Measurements from ENCODE around the gene SEC14L1.
"Not testable (repeated sequence)": the region's sequence is repeated elsewhere in the genome, so short reads cannot be mapped to it uniquely, and the experiment has no call there.

SEC14L1 gene

DNA sequence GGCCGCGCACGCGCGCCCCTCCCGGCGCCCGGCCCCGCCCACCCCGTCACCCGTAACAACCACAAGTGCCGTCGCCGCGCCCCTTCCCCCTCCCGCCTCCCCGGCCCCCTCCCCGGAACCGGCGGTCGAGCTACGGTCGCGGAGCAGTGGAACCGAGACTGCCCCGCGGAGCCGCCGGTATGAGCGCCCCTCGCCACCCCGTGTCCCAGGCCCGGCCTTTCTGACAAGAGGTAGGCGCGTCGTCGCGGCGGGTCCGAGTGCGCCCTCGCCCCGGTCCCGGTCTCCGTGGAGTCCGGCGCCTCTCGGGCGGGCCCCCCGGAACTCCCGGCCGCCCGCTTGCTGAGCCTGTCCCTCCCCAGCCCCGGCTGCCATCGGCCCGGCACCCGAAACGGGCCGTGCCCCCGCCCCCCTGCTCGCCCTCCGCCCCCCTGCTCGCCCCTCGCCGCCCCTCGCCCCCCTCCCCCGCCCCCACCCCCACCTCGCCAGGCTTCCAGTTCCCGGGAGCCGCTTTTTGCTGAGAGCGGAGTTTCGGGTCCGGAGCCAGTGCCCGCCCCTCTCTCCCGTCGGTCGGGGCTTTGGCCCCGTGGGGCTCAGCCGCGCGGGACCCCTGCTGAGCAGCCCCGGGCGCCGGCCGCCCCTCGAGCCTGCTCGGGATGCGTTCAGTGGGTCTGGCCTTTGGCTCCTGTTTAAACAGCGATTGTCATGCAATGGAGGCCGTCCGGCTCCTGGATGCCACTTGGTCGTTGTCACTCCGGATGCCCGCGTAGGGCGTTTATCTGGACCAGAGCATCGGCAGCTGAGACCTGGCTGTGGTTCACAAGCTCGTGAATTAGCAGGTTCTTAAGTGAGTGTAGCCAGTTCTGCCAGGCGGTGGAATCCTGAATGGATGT is at the start of gene SEC14L1:
TSS of gene SEC14L1 (plus strand) at position 92 of the 890 bp plus-strand sequence. CDS start 2,628 bp downstream, outside the sequence.
- DNase-seq: no peak

DNA sequence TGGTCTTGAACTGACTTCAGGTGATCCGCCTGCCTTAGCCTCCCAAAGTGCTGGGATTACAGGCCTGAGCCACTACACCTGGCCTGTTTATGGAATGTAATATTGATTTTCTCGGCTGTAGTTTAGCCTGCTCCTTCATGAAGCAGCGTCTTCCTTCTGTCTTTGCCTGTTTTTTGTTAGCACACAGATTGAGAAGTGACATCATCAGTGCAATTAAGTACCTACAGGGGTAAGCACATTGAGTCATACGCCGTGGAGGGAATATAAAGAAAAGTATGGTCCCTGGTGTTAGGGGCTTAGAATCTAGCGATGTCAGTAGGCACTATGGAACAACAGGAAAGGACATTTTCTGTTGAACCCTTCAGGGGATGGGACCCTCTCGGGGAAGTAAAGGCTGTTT is 48.7 kb upstream of the SEC14L1 start:
- no peak for DNase-seq

DNA sequence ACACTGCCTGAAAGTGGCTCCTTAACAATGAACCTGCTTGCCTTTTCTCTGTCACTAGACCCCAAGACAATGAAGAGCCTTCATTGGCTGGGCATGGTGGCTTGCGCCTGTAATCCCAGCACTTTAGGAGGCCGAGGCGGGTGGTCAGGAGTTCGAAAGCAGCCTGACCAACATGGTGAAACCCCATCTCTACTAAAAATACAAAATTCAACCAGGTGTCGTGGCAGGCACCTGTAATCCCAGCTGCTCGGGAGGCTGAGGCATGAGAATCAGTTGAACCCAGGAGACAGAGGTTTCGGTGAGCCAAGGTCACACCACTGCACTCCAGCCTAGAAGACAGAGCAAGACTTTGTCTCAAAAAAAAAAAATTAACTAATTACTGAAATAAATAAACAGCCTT is 45.3 kb upstream of the SEC14L1 start:
- DNase-seq: no peak

DNA sequence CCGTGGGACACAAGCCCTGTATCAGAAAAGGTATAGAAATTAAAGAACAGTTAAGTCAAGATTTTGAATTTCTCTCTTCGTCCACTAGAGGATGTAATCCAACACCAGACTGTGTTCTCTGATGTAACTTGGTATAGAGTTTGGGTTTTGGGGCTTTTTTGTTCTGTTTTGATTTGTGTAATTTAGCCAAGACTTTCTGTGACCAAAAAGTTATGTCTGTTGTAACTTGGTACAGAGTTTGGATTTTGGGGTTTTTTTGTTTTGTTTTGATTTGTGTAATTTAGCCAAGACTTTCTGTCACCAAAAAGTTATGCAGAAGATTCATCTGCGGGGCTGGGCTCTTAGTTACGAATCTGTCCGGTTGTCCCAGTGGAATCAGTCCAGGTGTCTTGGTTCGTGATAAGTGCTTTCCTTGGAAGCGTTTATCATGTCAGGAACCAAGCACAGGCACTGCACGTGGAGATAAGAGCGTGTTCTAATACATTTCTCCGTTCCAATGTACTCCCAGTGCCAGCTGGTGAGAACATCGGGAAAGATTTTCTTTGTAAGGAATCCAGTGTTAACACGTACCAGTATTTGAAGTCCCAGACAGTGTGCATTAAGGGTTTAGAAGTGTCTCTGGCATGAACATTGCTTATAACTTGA is 44.1 kb upstream of the SEC14L1 start:
- DNase-seq: no peak

DNA sequence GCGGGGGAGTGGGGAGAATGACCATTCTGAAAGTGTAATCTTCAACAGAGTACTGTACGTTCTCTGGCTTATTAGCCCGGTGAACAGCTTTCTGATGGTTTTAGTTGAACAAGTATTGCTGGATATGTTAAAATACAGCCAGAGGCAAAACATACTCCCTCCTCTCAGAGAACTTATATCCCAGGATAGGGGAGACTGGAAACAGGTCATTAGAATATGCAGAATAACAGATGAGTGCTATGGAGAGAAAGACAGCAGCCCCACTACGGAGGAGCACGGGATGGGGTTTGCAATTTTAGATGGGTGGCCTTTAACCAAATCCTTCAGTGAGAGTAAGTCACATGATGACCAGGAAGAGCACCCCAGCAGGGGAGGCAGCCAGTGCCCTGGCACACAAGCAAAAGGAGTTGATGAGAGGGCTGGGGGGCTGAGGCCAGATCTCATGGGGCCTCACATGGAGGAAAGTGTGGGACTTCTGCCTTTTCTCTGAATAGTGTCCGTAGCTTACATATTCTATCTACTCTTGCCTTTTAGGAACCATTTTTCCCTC is 43.1 kb upstream of the SEC14L1 start:
- no peak for DNase-seq

DNA sequence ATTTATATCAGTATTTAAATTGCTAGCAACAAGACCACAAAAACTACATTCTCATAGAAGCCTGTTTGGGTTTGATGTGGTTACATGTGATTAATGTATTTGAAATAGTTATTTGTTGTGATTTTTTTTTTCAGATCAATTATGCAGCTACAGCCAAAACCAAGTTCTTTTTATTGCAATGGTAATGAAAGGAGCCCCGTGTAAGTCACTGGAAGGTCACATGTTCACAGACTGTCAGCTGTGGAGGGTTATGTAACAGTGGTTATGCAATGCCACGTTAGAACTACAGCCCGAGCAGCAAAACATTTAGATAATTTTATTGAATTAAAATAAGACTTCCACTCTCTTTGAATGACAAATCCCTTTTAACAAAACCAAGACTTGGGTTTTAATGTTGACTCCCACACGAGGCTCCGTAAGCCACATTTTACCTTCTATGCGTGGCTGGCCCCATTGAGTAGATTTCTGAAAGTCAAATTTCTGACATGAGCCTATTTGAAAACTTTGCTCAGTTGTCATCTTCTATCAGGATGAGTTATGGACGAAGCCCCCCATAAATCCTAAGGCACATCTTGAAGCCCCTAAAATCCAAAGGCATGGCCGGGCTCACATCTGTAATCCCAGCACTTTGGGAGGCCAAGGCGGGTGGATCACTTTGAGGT is 41.8 kb upstream of the SEC14L1 start:
- no peak for DNase-seq

DNA sequence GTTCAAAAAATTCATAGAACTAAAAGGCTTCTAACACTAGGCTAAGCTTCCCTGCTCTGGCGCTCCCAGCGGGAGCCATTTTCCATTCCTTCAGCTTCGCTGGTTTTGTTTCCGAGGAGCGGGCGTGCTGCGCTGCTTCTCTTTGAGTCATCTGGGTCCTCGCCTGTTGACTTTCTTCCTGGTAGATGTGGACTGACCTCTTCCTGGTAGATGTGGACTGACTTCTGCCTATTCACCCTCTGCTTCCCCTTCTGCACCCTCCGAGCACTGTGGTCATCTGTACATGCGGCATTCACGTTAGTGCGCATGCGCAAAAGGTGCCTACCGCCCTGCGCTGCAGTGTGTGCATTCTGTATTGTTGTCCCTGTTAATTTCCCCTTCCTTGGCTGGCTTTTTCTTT is 40.8 kb upstream of the SEC14L1 start:
- DNase-seq: no peak

DNA sequence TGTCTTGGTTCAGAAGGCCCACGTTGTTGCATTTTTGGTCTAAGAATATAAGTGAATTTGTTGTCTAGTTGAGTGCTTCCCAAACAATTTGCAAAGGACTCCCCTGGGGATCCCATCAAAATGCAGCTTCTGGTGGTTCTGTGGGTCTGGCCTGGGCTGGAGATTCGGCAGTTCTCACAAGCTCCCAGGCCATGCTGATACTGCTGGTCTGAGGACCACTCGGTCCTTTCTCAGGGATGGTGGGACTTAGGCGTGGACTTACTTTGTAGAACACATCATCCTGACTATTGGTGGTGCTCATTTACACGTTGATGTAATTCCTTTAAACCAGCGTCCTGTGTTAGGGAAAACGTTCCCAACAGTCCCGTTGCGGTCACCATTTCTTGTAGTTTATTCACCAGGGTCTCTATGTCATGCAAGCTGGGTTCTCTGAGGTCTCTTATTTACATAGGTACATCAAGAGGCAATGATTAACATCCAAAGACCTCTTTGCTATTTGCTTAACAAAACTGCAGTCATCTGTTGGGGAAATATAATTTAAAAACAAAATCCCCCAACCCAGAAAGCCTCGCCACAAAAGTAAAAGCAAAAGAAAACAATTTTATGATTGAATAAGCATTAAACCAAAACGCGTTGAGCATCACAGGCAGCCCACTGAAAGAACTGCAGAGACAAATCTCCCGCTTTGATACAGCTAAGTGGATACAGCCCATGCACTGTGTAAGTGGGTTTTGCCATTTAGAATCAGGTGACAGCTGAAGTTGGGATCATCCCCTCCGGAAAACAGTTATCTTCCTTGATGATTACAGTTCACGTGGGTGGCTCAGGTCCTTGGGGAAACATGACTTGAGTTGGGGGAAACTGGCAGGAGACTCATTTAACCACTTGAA is 39.0 kb upstream of the SEC14L1 start:
- no peak for DNase-seq

DNA sequence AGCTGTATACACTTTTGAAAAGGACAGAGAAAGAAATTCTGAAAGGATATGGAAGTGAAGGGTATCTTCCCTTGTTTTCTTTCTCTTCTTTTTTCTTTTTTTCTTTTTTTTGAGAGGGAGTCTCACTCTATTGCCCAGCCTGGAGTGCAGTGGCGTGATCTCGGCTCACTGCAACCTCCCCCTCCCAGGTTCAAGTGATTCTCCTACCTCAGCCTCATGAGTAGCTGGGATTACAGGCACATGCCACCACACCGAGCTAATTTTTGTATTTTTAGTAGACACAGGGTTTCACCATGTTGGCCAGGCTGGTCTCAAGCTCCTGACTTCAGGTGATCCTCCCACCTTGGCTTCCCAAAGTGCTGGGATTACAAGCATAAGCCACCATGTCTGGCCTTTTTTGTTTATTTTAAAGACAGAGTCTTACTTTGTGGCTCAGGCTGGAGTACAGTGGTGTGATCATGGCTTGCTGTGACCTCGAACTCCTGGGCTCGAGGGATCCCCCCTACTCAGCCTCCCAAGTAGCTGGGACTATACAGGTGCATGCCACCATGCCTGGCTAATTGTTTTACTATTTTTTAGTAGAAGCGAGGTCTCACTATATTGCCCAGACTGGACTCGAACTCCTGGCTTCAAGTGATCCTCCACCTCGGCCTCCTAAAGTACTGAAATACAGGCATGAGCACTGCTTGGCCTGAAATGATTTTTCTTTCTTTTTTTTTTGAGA is 38.2 kb upstream of the SEC14L1 start:
- DNase-seq: not testable (repeated sequence)

DNA sequence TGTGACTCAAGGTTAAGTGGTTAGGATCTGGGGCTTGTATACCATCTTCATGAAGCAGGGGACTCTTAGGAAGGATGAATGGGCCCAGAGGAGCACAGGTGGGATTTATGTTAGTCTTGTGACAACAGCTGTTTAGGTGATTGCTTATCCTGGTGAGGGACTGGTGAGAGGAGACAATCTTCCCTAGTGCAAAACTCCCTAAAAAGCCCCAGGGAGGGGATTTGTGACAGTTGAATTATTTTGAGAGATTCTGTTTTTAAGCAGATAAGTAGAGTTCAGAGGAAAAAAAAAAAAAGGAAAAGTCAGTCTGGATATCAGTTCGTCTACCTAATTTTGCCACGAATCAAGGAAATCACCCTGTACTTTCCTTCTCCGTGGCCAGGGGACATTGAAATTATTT is 35.1 kb upstream of the SEC14L1 start:
- DNase-seq: no peak

DNA sequence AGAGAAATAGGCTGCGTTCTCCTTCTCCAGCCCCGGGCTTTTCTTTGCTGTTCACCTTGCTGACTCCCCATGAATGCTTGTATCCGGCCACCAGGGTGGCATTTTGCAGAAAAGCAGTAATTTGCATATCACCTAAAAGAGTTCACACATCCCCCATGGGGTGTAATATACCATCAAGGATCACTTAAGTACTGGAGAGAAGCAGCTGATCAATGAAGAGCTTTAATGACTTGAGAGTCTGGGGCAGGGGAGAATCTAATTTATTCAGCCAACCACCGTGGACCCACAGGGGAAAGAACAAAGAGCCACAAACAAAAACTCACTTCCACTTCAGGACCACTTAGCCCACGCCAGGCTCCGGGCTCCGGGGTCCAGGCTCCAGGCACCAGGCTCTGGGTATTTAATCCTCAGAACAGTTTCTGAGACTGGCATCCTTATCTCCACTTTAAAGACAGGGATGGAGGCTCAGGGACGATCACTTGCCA is 33.9 kb upstream of the SEC14L1 start:
- peak; percentile 18 for DNase-seq

DNA sequence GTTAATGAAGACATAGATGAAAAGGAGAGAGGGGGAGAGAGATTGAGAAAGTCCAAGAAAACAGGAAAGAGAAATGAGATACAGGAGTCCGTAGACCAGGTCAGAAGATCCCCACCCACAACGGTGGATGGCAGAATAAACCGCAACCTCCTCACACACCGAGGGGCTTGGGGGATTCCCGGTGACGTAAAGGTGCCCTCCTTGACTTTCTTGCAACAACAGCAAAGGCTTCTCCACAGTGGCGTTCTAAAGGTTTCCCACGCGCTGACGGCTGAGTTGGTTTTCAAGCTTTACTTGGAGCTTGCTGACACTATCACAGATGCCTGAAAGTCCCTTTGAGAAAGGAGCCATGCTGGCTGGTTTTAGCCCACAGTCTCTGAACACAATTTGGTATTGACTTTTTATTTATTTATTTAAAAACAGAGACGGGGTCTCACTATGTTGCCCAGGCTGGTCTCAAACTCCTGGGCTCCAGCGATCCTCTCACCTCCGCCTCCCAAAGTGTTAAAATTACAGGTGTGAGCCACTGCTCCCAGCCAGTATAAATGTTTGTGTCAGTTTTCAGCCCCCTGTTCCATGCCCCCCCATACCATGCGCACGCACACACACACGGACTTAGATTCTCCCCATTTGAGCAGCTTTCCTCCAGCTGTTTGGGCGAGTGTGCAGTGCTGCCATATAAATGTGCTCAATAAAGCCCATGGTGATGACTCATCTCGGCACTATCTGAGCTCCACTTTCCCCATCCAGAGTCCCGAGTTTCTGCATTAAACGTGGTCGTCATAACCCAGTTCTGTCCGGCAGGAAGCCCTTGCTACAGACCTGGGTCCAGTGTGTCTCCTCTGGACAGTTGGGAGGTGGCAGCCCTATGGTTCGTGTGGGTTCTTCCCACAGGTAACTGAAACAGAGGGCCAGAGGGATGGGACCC is 33.0 kb upstream of the SEC14L1 start:
- no peak for DNase-seq

DNA sequence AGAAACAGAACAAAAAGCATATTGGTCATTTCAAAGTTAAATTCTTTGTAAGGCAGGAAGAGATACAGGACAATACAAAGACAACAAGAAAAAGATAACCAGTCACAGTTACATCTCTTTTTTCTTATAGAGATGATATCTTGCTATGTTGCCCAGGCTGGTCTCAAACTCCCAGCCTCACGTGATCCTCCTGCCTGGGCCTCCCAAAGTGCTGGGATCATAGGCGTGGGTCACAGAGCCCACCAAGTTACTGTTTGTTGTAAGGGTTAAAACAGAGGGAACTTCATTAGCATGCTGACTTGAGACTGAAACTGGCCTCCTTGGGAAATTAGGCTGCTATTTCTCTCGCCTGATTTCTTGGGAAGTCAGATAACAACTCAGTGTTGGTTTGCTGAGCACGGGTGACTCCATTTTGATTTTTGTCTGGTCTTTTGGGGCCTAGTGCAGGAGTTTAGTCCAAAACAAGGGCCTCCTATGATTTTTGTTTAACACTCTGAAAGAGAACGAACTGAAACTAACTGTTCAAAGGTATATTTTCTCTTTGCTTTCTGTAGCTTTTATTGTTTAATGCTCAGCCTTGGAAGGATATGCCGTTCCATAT is 31.5 kb upstream of the SEC14L1 start:
- no peak for DNase-seq

DNA sequence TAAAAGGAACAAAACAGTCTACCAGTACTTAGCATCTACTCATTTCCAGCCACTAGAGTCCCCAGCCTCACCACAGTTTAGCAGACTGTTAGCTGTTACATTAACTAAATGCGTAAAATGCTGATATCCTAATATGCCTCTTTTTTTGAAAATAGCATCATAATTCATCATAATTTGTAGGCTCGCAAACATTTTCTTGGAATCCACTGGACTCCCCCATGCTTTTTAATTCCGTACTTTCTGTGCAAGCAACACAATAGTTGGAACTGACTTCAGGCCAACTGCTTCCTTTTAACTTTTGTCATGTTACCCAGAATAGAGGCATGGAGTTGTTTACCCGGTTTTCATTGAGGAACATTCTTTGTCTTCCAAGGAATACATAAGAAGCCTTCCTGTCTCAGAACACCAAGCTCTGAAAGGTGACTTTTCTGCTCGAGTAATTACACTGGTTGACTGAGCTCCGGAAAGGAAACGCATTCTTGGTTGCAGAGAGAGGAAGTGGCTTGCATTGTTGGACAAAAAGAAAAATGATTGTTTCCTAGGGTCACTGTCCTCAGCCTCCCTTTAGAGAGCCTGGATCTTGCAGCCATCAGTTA is 30.9 kb upstream of the SEC14L1 start:
- no peak for DNase-seq

DNA sequence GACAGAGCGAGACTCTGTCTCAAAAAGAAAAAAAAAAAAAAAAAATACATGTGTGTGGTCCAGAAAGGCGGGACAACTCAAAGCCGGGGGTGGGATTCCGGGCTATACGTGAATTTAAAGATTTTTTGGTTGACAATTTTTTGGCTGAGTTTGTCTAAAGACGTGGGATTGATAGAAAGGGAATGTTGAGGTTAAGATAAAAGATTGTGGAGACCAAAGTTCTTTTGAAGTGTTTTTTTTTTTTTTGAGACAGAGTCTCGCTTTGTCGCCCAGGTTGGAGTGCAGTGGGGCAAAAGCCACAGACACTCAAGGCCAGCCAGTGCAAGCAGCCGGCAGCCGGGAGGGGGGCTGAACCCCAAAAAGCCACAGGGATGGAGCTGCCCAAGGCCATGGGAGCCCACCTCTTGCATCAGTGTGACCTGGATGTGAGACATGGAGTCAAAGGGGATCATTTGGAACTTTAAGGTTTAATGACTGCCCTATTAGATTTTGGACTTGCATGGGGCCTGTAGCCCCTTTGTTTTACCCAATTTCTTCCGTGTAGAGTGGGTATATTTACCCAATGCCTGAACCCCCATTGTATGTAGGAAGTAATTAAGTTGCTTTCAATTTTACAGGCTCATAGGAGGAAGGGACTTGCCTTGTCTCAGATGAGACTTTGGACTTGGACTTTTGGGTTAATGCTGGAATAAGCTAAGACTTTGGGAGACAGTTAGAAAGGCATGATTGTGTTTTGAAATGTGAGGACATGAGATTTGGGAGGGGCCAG is 29.4 kb upstream of the SEC14L1 start:
- DNase-seq: not testable (repeated sequence)

DNA sequence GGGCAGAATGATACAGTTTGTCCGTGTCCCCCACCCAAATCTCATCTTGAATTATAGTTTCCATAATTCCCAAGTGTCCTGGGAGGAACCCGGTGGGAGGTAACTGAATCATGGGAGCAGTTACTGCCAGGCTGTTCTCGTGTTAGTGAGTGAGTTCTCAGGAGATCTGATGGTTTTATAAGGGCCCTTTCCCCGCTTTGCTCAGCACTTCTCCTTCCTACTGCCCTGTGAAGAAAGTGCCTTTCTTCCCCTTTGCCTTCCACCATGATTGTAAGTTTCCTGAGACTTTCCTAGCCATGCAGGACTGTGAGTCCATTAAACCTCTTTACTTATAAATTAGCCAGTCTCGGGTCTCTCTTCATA is 28.9 kb upstream of the SEC14L1 start:
- DNase-seq: no peak

DNA sequence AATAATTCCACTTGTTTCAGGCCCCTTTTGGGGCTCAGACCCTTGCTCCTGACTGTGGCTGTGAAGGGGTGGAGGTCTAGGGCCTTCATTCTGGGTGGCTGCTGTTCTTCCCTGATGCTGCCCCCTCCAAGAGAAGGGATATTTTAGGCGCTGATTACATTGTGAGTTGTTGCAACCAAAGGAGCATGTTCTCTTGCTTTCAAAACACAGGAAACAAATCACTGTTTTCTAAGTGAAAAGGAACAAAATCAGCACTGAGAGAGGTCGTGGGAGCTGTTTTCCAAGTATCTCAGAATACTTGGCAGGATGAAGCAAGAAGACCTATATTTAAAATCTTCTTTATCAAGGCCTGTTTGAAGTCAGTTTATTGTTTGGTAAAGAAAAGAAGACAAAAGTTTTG is 25.3 kb upstream of the SEC14L1 start:
- DNase-seq: no peak

DNA sequence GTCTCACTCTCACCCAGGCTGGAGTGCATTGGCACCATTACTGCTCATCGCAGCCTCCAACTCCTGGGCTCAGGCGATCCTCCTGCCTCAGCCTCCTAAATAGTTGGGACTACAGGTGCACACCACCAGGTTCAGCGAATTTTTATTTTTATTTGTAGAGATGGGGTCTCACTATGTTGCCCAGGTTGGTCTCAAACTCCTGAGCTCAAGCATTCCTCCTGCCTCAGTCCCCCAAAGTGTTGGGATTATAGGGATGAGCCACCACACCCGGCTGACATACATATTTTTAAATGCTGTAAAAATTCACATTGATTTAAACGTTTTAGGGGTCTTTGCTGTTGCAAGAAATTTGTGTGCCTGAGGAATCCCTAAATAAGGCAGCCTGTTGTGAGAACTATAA is 24.8 kb upstream of the SEC14L1 start:
- DNase-seq: no peak

DNA sequence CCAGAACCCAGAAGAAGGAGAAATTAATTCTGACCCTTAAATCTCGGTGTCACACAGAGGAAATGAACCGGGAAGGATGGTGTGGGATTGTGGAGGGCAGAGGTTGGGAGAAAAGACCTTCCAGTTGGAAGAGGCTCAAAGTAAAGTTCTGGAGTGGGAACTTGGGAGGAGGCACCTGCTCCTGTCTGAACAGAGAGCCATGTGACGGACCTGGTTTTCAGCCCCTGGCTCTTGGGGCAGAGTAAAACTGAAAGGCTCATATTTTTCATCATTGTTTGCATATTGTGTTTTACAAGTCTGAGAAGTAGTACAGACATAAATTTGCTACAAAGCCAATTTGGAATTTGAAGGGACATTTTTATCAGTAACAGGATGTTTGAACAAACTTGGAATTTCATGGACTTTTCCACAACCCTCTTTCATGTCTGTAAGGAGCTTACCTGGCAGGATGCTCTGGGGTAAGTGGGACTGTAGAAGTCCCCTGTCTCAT is 24.4 kb upstream of the SEC14L1 start:
- no peak for DNase-seq
